Measurements from ENCODE around the gene TTC12.

DNA sequence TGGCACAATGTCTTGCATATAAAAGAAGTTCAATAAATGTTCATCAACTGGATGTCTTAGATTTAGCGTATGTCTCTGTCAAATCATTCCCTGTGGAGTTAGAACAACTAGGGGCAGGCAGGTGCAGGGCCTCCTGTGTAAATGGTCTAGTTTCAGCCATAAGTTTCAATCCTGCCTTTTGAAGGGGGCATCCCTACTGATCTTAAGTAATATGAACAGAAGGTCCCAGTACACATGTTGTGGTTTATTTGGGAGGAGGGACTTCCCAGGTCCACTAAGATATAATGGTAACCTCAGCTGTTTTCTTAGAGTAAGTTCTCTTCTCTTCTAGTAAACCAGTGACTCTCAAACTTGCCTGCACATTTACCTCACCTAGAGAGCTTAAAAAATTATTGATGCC lies 19.8 kb downstream of the TTC12 start:
- TF ChIP-seq CTCF (optimal IDR thresholded peaks at IDR 0.05 in 1 of 3, IDR thresholded peaks at IDR 0.05 in 1 of 3, conservative IDR thresholded peaks at IDR 0.05 in 1 of 3; ENCODE audit: extremely low read depth in 1 of 3, insufficient read depth in 2 of 3, low read length in 3 of 3), result no peak
- TF ChIP-seq EZH2 (IDR thresholded peaks at IDR 0.05; ENCODE audit: low read length), result no peak

Measured in keratinocyte (primary cell).